Fibroblast of villous mesenchyme (primary cell): Measurements from ENCODE around the gene PDE4D. TPM values are rescaled to one million over a fixed set of nuclear protein-coding genes. Genes with fewer than 3 reads are reported as not detected.

Experiments
- DNase-seq: peaks from one replicate; pipeline ENCODE4 v3.0.0-alpha.2; 2010; ENCODE audit warnings: low read depth
- H3K4me3 ChIP-seq: 2 replicates; pipeline ENCODE4 v1.5.1; 2011; ENCODE audit warnings: low read depth, mild to moderate bottlenecking, low read length
- total RNA-seq: library from RNA; depleted of rRNA; stranded (reverse); fragments of >200 nt; gene quantifications from 2 replicates; pipeline ENCODE4 v1.2.3, GENCODE V29; 2012
- TF ChIP-seq, protein P1 (sequence below): IDR thresholded peaks from 2 replicates; pipeline ENCODE4 v1.5.1; 2012; ENCODE audit warnings: low read depth, mild to moderate bottlenecking, low read length; ENCODE audit not compliant: insufficient read depth

The PDE4D gene
- total RNA-seq, 1 donor: 6.0 TPM

DNA sequence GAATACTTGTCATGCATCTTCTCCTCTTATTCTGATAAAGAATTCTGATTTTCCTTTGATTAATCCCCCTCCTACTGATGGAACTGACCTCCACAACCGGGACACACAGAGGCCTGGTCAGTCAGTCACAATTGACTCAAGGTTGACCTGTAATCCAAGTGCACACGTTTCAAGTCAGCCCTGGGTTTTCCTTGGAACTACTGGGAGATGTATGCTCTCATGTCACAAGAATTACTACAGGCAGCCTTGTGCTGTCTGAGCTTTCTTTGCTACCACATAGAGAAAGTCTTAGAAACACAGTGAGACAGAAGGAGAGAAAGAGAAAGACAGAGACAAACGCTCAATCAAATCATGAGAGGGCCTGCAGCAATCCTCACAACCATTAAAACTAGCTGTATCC lies 345.8 kb downstream of the PDE4D start:
- no peak overlapping the region for H3K4me3 ChIP-seq
- TF ChIP-seq, protein P1, sequence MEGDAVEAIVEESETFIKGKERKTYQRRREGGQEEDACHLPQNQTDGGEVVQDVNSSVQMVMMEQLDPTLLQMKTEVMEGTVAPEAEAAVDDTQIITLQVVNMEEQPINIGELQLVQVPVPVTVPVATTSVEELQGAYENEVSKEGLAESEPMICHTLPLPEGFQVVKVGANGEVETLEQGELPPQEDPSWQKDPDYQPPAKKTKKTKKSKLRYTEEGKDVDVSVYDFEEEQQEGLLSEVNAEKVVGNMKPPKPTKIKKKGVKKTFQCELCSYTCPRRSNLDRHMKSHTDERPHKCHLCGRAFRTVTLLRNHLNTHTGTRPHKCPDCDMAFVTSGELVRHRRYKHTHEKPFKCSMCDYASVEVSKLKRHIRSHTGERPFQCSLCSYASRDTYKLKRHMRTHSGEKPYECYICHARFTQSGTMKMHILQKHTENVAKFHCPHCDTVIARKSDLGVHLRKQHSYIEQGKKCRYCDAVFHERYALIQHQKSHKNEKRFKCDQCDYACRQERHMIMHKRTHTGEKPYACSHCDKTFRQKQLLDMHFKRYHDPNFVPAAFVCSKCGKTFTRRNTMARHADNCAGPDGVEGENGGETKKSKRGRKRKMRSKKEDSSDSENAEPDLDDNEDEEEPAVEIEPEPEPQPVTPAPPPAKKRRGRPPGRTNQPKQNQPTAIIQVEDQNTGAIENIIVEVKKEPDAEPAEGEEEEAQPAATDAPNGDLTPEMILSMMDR: no peak
- no peak for DNase-seq

DNA sequence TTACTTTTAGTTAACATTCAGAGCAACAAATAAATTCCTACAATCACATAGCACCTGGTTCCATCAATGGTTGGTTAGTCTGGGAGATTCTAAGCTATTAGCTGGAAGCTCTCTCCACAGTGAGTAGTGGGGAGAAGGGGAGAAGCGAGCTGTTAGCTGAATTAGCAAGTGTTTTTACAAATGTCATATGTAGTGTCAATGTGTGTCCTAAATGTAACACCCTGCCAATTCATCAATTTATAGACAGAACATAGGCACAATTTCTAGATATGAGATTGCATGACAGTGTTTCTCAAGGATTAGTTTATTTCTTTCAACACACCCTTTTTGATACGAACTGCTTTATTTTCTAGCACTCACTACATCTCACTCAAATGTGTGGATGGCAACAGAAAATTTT lies 349.0 kb downstream of the PDE4D start:
- TF ChIP-seq, protein P1: no peak
- H3K4me3 ChIP-seq: no peak overlapping the region
- no peak for DNase-seq

DNA sequence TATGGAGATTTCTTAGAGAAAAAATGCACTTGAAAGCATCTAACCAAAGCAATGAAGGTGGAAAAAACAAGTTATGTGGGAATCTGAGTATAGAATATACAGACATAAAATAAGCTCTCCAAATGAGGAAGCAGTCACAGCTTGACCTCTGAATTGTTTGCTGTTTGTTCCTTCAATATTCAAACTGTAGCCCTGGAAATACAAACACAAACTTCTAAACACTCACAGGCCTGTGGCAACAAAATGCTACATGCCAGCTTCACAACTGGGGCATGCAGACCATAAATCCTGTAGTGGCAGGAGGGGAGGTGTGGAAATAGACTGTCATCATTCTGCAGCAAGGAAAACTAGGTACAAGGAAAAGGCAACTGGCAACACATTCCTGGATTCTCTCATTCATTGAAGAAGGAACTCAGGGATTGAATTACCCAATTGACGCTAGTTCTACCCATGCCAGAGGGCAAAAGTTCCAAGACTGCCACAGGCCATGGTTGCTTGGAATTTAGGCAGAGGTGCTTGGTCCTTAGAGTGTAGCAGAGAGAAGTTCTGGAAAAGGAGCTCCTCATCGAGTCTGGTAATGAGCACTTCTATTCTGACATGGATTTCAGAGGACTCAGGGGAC lies 349.6 kb downstream of the PDE4D start:
- no peak overlapping the region for H3K4me3 ChIP-seq
- TF ChIP-seq, protein P1: no peak
- no peak for DNase-seq

DNA sequence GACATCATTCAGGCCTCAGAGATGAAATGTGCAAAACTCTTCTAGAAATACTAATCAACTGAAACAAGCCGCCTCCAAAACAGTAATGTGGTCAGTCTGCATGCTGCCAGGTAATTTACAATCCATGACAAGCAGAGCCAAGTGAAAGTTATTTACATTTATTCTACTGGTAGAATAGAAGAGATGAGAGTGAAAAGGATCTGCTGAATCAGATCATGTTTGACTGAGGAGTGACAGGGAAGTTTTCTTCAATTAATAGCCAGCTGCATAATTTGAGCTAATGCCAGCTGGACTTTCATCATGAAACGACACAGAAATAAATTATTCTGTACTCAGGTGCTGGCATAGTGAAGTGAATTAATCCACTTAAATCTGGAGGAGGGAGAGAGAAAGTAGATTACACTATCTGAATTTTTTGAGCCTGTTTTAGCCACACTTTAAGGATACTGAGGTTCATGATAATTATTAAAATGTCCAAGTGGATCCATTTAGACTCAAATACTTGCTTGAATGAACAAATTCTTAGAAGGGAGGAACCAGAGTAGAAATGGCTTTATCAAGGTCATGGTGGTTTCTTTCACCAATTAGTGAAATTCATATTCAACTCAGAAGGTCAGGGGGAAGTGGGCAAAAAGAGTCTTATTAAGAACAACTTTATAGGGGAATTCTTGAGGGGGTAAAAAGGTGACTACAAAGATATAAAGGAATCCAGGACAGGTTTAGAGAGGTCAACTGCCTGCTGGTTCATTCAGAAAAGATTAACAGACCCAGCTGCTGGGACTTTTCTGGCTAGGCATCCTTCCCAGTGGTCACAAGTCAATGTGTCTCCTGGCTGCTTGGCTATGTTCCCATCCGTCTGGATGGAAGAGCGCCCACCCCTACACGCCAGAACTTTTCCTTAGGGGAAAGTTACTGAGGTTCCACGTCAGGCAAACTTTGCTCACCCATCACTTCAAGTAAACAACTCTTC lies 350.4 kb downstream of the PDE4D start:
- H3K4me3 ChIP-seq: no peak overlapping the region
- peak; percentile 71 for DNase-seq
- TF ChIP-seq, protein P1: no peak

DNA sequence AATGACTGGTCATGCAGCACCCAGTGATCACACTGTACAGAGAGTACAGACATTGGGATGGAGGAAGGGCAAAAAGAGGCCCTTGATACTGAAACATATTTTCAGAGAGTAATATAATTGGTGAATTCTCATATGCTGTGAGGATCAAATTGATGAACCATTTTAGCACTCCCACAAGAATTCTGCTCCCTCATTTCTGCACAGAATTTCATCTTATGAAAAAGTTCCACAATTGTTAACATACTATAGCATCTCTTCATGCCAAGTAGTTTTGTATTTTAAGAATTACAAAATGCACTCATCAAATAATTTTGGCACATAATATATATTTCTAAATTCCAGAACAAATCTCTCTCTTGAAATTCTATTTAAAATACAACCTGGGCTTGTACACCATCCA lies 351.2 kb downstream of the PDE4D start:
- H3K4me3 ChIP-seq: no peak overlapping the region
- TF ChIP-seq, protein P1: no peak
- no peak for DNase-seq

DNA sequence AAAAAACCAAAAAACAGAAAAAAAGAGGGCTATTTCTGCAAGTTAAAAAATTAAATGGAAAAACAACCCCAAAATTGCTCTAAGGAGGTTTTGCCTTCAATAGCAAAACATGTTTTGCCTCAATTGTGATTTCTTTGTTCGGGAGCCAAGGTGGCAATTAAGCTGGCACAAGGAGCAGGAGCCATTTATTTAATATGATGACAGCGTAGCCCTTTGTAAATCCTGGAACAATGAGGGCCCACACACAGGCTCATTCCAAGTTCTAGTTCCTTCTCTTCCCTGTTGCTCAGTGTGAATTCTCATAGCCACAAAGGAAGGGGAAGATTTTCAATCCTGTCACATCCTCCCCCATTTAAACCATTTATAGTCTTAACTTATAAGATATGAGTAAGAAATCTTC lies 353.2 kb downstream of the PDE4D start:
- DNase-seq: no peak
- TF ChIP-seq, protein P1: no peak
- H3K4me3 ChIP-seq: no peak overlapping the region

DNA sequence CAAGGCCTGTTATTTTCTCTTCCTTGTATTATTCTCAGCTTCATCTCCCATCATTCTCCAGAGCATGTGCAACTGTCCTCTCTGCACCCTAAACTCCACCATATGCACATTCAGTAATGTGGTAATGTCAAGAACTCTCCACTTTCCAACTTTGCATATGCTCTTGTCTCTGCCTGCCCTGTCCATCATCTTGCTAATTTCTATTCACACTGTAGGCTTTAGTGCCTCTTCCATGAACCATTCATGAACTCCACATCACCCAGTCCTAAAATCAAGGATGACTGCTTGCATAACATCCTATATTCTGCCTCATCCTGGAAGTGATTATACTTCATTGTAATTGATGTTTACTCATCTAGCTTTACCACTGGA lies 354.8 kb downstream of the PDE4D start:
- no peak overlapping the region for H3K4me3 ChIP-seq
- DNase-seq: no peak
- TF ChIP-seq, protein P1: no peak
